PC-3 (cell line): ENCODE data around the gene ZNF25. TPM values are rescaled to one million over a fixed set of nuclear protein-coding genes. Genes with fewer than 3 reads are reported as not detected.

Source experiments
- ATAC-seq: fragments of 200-7000 bp; cut with Tn5 transposase; 2 replicates; pipeline ENCODE4 v1.9.1; 2020; ENCODE audit warnings: mild to moderate bottlenecking, moderate library complexity
- BruUV-seq: library from RNA; stranded (reverse); fragments of 400-500 nt; replicated peaks from 2 replicates; lab custom pipeline; 2021; lab: Mats Ljungman, UMichigan
- CTCF ChIA-PET: fragments of 300-600 bp; sonication (Branson Sonifier 250); formaldehyde crosslinking; loops from one replicate; lab custom pipeline; 2022; ENCODE audit warnings: antibody characterized with exemption; lab: Charles Lee
- POLR2A ChIA-PET: fragments of 300-600 bp; sonication (Branson Sonifier 250); formaldehyde crosslinking; loops from one replicate; lab custom pipeline; 2022; ENCODE audit warnings: antibody characterized with exemption; ENCODE audit not compliant: unreplicated experiment; lab: Charles Lee
- DNase-seq: peaks from one replicate; pipeline ENCODE4 v3.0.0-alpha.2; 2015
- H2AFZ ChIP-seq: fragments of 300-600 bp; sonication (generic); 2 replicates; pipeline ENCODE4 v1.6.0; 2016; ENCODE audit warnings: antibody characterized with exemption, low read length
- H3F3A ChIP-seq: fragments of 300-600 bp; sonication (generic); one replicate; pipeline ENCODE4 v1.6.0; 2017; ENCODE audit warnings: antibody characterized with exemption, low read length, control low read depth, mild to moderate bottlenecking; ENCODE audit not compliant: unreplicated experiment
- H3K27ac ChIP-seq: fragments of 300-600 bp; sonication (generic); 2 replicates; pipeline ENCODE4 v1.5.1; 2016; ENCODE audit warnings: mild to moderate bottlenecking, low read length
- H3K27me3 ChIP-seq: fragments of 300-600 bp; sonication (generic); 2 replicates; pipeline ENCODE4 v1.6.1; 2016; ENCODE audit warnings: low read length, mixed read lengths
- H3K36me3 ChIP-seq: fragments of 300-600 bp; sonication (generic); 2 replicates; pipeline ENCODE4 v1.6.1; 2016; ENCODE audit warnings: low read depth, mixed run types, low read length, mixed read lengths
- H3K4me1 ChIP-seq: fragments of 300-600 bp; sonication (generic); 2 replicates; pipeline ENCODE4 v1.5.1; 2016; ENCODE audit warnings: low read length; ENCODE audit not compliant: insufficient read depth
- H3K4me2 ChIP-seq: fragments of 300-600 bp; sonication (generic); 2 replicates; pipeline ENCODE4 v1.6.0; 2016; ENCODE audit warnings: low read length
- H3K4me3 ChIP-seq: fragments of 300-600 bp; sonication (generic); 2 replicates; pipeline ENCODE4 v1.5.1; 2016; ENCODE audit warnings: mild to moderate bottlenecking, low read length, mixed read lengths
- H3K79me2 ChIP-seq: fragments of 300-600 bp; sonication (generic); 2 replicates; pipeline ENCODE4 v1.6.1; 2017; ENCODE audit warnings: low read length, mixed read lengths
- H3K9ac ChIP-seq: fragments of 300-600 bp; sonication (generic); 2 replicates; pipeline ENCODE4 v1.6.0; 2016; ENCODE audit warnings: mild to moderate bottlenecking, low read length
- H3K9me2 ChIP-seq: fragments of 300-600 bp; sonication (generic); replicated peaks from 2 replicates; pipeline ENCODE4 v1.6.1; 2016; ENCODE audit warnings: mixed run types, low read length, mixed read lengths
- H3K9me3 ChIP-seq: fragments of 300-600 bp; sonication (generic); 2 replicates; pipeline ENCODE4 v1.6.1; 2016; ENCODE audit warnings: low read length, mixed read lengths
- H4K20me1 ChIP-seq: fragments of 300-600 bp; sonication (generic); 2 replicates; pipeline ENCODE4 v1.6.1; 2016; ENCODE audit warnings: low read length, mixed read lengths
- EZH2 ChIP-seq: fragments of 300-600 bp; sonication (generic); IDR thresholded peaks from one replicate; pipeline ENCODE4 v1.6.1; 2017; ENCODE audit warnings: antibody characterized with exemption, mild to moderate bottlenecking, low read length; ENCODE audit not compliant: unreplicated experiment
- EZH2phosphoT487 ChIP-seq: fragments of 300-600 bp; sonication (generic); IDR thresholded peaks from 2 replicates; pipeline ENCODE4 v1.6.1; 2018; ENCODE audit warnings: mild to moderate bottlenecking, antibody characterized with exemption, low read length, borderline replicate concordance
- intact Hi-C: fragments of 100-400 bp; cut with micrococcal nuclease; formaldehyde crosslinking; loops from 2 replicates; pipeline ENCODE4 v1.9.0; 2023
- total RNA-seq: library from RNA; depleted of rRNA; stranded (reverse); fragments of >200 nt; gene quantifications from 2 replicates; pipeline ENCODE4 v1.2.3, GENCODE V29; 2014
- TF ChIP-seq, protein P1 (sequence below): fragments of 300-600 bp; sonication (generic); conservative IDR thresholded peaks from 2 replicates; pipeline ENCODE4 v1.5.1; 2017; ENCODE audit warnings: antibody characterized with exemption, low read depth, mild to moderate bottlenecking, low read length

ZNF25 gene
- total RNA-seq, 1 experiment from 2014 or later: 3.9 TPM

DNA sequence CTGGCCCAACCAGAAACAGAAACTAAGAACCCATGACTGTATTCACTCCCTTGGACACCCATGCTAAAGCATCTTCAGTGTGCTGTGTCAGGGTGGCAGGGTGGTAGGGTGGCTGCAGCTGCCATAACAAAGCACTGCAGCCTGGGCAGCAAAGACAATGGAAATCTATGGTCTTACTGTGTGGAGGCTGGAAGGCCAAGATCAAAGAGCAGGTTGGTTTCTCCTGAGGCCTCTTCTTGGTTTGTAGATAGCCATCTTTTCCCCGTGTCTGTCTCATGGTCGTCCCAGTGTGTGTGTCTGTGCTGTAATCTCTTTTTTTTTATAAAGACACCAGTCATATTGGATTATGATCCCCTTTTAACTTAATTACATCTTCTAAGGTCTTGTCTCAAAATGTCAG lies 15.2 kb upstream of the ZNF25 start:
- Histone ChIP-seq H3K9me2 (no peaks in the 10 kb centered on the region), H3K4me3 (no peak overlapping the region), H3F3A (no peaks in the 10 kb centered on the region), H3K27me3 (no peaks in the 10 kb centered on the region), H3K9ac (no peak overlapping the region), H3K27ac (no peak overlapping the region), H3K79me2 (no peaks in the 10 kb centered on the region), H2AFZ (no peak overlapping the region), H3K4me1 (no peaks in the 10 kb centered on the region), H3K36me3 (no peaks in the 10 kb centered on the region), H3K4me2 (no peak overlapping the region), H4K20me1 (no peaks in the 10 kb centered on the region), H3K9me3 (no peaks in the 10 kb centered on the region)
- CTCF ChIA-PET: no interaction called here
- no peak for DNase-seq
- POLR2A ChIA-PET: no interaction called here
- no peak for ATAC-seq
- no TSS peak for BruUV-seq
- TF ChIP-seq EZH2phosphoT487 (no peak), EZH2 (no peak)
- TF ChIP-seq, protein P1, sequence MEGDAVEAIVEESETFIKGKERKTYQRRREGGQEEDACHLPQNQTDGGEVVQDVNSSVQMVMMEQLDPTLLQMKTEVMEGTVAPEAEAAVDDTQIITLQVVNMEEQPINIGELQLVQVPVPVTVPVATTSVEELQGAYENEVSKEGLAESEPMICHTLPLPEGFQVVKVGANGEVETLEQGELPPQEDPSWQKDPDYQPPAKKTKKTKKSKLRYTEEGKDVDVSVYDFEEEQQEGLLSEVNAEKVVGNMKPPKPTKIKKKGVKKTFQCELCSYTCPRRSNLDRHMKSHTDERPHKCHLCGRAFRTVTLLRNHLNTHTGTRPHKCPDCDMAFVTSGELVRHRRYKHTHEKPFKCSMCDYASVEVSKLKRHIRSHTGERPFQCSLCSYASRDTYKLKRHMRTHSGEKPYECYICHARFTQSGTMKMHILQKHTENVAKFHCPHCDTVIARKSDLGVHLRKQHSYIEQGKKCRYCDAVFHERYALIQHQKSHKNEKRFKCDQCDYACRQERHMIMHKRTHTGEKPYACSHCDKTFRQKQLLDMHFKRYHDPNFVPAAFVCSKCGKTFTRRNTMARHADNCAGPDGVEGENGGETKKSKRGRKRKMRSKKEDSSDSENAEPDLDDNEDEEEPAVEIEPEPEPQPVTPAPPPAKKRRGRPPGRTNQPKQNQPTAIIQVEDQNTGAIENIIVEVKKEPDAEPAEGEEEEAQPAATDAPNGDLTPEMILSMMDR: no peak
- intact Hi-C loops: no loop called here

DNA sequence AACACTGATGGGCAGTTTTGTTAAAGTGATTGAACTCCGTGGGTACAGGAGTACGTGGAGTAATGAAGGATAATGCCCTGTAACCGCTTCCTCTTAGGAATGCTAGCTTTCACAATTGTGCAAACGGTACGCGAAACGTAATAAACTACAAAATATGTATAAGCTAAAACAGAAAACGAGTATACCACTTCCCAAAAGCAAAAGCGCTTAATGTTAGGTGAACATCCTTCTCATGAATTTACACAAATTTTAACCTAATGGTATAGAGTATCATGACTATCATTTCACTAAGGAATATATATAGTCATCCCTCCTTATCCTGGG lies 395 bp upstream of the ZNF25 start:
- Histone ChIP-seq H3F3A (no peaks in the 10 kb centered on the region), H3K4me1 (peaks cover 11% of the 10 kb centered on the region; the same call in 1 of the 2 replicates), H2AFZ (peak overlapping the region; percentile 94), H3K79me2 (0 out of 2 replicates have a peak, but pooled peaks cover 19% of the 10 kb centered on the region), H3K4me3 (peak overlapping the region; percentile 83), H3K9ac (peak overlapping the region; percentile 44; the same call in 1 of the 2 replicates), H3K4me2 (peak overlapping the region; percentile 92), H3K9me2 (no peaks in the 10 kb centered on the region), H3K36me3 (peaks cover 4% of the 10 kb centered on the region; the same call in 1 of the 2 replicates), H3K27ac (no peak overlapping the region), H3K9me3 (0 out of 2 replicates have a peak, but pooled peaks cover 5% of the 10 kb centered on the region), H4K20me1 (no peaks in the 10 kb centered on the region), H3K27me3 (no peaks in the 10 kb centered on the region)
- BruUV-seq: no TSS peak
- CTCF ChIA-PET: interaction anchor here (0.6 to 0.8 kb wide), 5 partner anchors 11 to 1108 kb away, joined by 3 to 11 read pairs (median 6); partner anchors contain the start of gene ZNF33A
- DNase-seq (no peak), ATAC-seq (no peak)
- TF ChIP-seq EZH2phosphoT487 (no peak), EZH2 (no peak)
- TF ChIP-seq, protein P1: peak; percentile 41; the same call in 1 of the 2 replicates
- POLR2A ChIA-PET: interaction anchor here (0.6 kb wide), 3 partner anchors 33 to 116 kb away, joined by 4 to 19 read pairs (median 6); no protein-coding TSS in a partner anchor
- intact Hi-C loops: loop anchor here (1.0 to 10.0 kb wide), 7 partner anchors 33 to 388 kb away; partner anchors contain the start of genes ZNF248, ZNF33A and ZNF37A

DNA sequence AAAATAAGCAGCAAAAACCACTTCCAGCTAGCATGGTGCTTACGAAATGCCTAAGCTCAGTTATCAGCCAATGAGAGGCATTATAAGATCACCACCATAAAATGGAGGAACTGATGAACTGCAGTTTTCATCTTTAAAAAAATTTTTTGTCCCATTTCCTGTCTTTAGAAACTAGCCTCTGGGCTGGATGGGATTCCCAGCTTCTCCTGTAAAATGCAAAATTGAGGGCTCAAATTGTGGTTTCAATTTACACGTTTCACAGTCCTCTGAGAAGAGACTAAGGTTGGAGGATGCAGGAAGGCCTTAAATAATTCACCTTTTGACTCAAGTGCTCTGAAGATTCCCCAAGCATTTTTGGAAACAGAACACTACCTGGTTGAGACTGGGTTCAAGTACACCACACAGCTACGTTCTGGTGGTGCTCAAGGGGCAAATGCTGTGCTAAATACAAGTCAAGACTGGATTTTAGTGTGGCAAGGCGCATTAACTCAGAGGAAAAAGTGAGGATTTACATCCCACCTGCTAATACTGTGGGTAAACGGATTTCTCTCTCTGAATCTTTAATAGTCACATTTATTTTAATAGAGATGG lies 951 bp downstream of the ZNF25 start:
- no peak for TF ChIP-seq EZH2
- 0 out of 2 replicates have a peak, but pooled peaks cover 5% of the 10 kb centered on the region for H3K9me3 ChIP-seq
- H4K20me1 ChIP-seq: no peaks in the 10 kb centered on the region
- ATAC-seq (no peak), DNase-seq (peak; percentile 20)
- POLR2A ChIA-PET: interaction anchor here (0.6 kb wide), 1 partner anchor 83 kb away, joined by 4 read pairs; no protein-coding TSS in a partner anchor
- H3K9me2 ChIP-seq: no peaks in the 10 kb centered on the region
- H3K27me3 ChIP-seq: no peaks in the 10 kb centered on the region
- H3K4me3 ChIP-seq: peak overlapping the region; percentile 83
- H3K36me3 ChIP-seq: peaks cover 4% of the 10 kb centered on the region; the same call in 1 of the 2 replicates
- CTCF ChIA-PET: no interaction called here
- H3K27ac ChIP-seq: peak overlapping the region; percentile 59; the same call in 1 of the 2 replicates
- peaks cover 11% of the 10 kb centered on the region; the same call in 1 of the 2 replicates for H3K4me1 ChIP-seq
- H3F3A ChIP-seq: no peaks in the 10 kb centered on the region
- H2AFZ ChIP-seq: peak overlapping the region; percentile 94
- H3K9ac ChIP-seq: peak overlapping the region; percentile 91
- TSS peak; percentile 55 for BruUV-seq
- peak overlapping the region; percentile 92 for H3K4me2 ChIP-seq
- intact Hi-C loops: loop anchor here (10.0 kb wide), 2 partner anchors 79 to 389 kb away; no protein-coding TSS in a partner anchor
- 0 out of 2 replicates have a peak, but pooled peaks cover 19% of the 10 kb centered on the region for H3K79me2 ChIP-seq
